ENCODE data around the gene RIPPLY3. TPM values are rescaled to one million over a fixed set of nuclear protein-coding genes. Genes with fewer than 3 reads are reported as not detected.

RIPPLY3 gene, protein sequence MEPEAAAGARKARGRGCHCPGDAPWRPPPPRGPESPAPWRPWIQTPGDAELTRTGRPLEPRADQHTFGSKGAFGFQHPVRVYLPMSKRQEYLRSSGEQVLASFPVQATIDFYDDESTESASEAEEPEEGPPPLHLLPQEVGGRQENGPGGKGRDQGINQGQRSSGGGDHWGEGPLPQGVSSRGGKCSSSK
- total RNA-seq: not detected

GRCh38 chr21:37006486-37007291, at the start of gene RIPPLY3:
Gene RIPPLY3, plus strand, starts transcription at chr21:37006702. Its CDS starts 71 bp downstream, at chr21:37006773.
- Histone ChIP-seq H3K27me3 (peaks cover 6 to 7% of the 10 kb centered on the region in 2 donors), H3K4me3 (peak within 1 kb of the TSS; percentile 12 to 51)
- no peak for DNase-seq (ENCODE audit: low spot score)

DNA sequence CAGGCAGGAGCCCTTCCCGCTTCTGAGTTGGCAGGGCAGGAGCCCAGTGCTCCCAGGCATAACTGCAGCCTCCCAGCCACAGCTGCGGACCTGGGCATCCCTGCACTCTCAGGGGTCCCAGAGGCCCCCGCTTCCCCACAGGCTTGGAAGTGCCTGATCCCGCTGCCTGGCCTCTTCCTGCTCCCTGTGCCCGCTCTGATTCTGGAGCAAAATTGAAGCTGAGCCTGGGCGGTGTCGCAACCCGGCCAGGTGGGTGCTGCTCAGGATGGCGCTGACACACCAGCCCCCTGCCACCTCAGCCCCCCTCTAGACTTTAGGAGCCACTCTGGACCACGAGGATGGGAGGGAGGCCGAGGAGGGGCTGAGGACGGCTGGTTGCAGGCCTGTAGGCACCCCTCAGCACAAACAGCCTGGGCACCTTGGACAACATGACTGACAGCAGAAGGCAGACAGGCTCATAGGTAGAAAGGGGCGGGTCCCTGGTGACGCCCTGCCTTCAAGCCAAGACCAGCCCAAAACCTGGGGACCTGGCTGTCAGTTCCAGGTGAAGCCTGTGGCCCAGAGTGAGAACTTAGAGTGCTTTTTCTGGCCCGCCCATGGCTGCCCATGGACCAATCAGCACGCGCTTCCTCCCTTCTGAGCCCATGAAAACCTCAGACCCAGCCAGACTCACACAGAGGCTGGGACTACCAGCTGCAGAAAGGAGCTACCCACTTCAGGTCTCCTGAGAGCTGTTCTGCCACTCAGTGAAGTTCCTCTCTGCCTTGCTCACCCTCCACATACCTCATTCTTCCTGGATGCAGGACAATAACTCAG, 47.3 kb upstream of the RIPPLY3 start:
- Histone ChIP-seq H3K4me3 (no peak overlapping the region), H3K9me3 (no peaks in the 10 kb centered on the region), H3K4me1 (no peaks in the 10 kb centered on the region), H3K36me3 (no peaks in the 10 kb centered on the region), H3K27ac (no peak overlapping the region), H3K27me3 (no peaks in the 10 kb centered on the region)
- no peak for DNase-seq (ENCODE audit: low spot score)
- TF ChIP-seq, protein P1, sequence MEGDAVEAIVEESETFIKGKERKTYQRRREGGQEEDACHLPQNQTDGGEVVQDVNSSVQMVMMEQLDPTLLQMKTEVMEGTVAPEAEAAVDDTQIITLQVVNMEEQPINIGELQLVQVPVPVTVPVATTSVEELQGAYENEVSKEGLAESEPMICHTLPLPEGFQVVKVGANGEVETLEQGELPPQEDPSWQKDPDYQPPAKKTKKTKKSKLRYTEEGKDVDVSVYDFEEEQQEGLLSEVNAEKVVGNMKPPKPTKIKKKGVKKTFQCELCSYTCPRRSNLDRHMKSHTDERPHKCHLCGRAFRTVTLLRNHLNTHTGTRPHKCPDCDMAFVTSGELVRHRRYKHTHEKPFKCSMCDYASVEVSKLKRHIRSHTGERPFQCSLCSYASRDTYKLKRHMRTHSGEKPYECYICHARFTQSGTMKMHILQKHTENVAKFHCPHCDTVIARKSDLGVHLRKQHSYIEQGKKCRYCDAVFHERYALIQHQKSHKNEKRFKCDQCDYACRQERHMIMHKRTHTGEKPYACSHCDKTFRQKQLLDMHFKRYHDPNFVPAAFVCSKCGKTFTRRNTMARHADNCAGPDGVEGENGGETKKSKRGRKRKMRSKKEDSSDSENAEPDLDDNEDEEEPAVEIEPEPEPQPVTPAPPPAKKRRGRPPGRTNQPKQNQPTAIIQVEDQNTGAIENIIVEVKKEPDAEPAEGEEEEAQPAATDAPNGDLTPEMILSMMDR (IDR thresholded peaks at IDR 0.05): no peak

More at GRCh38 chr21:37006486-37007291, at the start of gene RIPPLY3:
- Histone ChIP-seq H3K36me3 (no peaks in the 10 kb centered on the region), H3K9me3 (no peaks in the 10 kb centered on the region), H3K27ac (no peak within 1 kb of the TSS), H3K4me1 (peaks cover 0 to 22% of the 10 kb centered on the region in 2 donors)
- TF ChIP-seq, protein P1 (IDR thresholded peaks at IDR 0.05): no peak

GRCh38 chr21:36960676-36961284, 45.7 kb upstream of the RIPPLY3 start:
- no peaks in the 10 kb centered on the region for H3K27me3 ChIP-seq
- no peaks in the 10 kb centered on the region for H3K9me3 ChIP-seq
- no peaks in the 10 kb centered on the region for H3K4me1 ChIP-seq

DNA sequence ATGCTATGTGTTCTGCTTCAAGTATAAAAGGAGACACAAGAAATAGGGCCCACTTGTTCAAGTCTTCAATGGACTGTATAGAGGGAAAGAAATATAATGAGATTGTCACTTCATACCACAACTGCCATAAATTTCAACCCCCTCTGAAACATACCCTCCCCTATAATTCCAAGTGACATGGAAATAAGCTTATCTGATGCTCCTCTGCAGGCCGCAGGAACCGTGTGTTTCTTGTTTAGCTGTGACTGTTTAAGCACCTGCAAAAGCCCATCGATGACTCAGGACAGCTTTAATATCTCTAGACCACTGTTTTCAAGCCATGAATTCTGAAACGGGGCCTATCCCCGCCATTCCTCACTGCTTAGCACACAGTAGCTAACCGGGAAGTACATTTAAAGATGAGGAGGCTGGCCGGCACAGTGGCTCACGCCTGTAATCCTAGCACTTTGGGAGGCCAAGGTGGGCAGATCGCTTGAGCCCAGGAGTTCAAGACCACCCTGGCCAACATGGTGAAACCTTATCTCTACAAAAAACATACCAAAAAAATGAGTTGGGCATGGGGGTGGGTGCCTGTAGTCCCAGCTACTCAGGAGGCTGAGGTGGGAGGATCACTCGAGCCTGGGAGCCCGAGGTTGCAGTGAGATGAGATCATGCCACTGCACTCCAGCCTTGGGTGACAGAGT, 44.3 kb upstream of the RIPPLY3 start:
- no peak for DNase-seq (ENCODE audit: low spot score)
- Histone ChIP-seq H3K4me1 (peaks cover 0 to 4% of the 10 kb centered on the region in 2 donors), H3K36me3 (no peaks in the 10 kb centered on the region), H3K27ac (no peak overlapping the region), H3K27me3 (no peaks in the 10 kb centered on the region), H3K9me3 (no peaks in the 10 kb centered on the region), H3K4me3 (no peak overlapping the region)
- TF ChIP-seq, protein P1 (IDR thresholded peaks at IDR 0.05): no peak

More at GRCh38 chr21:36960676-36961284, 45.7 kb upstream of the RIPPLY3 start:
- TF ChIP-seq, protein P1 (IDR thresholded peaks at IDR 0.05): no peak
- Histone ChIP-seq H3K27ac (no peak overlapping the region), H3K4me3 (no peak overlapping the region), H3K36me3 (no peaks in the 10 kb centered on the region)
- no peak for DNase-seq (ENCODE audit: low spot score)

DNA sequence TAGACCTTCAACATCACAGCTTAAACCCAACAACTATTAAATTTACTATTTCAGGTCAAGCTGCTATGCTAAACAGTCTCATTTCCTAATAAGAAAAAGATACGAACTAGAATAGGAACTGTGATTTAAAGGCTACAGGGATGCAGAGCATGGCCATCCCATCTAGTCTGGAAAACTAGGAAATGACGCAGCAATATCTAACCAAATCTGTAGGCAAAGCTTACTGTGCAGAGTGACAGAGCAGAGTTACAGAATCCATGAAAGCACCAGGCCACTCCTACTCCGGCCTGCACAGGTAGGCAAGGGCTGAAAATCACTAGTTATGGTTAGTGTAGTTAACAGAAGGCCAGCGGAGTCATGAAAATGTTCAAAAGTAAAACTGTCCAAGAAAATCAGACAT, 42.1 kb upstream of the RIPPLY3 start:
- TF ChIP-seq, protein P1 (IDR thresholded peaks at IDR 0.05): no peak
- peaks cover 0 to 7% of the 10 kb centered on the region in 2 donors for H3K4me1 ChIP-seq
- no peak overlapping the region for H3K4me3 ChIP-seq
- no peaks in the 10 kb centered on the region for H3K9me3 ChIP-seq
- H3K36me3 ChIP-seq: no peaks in the 10 kb centered on the region
- H3K27ac ChIP-seq: no peak overlapping the region
- DNase-seq (ENCODE audit: low spot score): no peak
- no peaks in the 10 kb centered on the region for H3K27me3 ChIP-seq
